Forelimb muscle (tissue), 1 donor: ENCODE measurements around the gene PXYLP1. TPM values are rescaled to one million over a fixed set of nuclear protein-coding genes. Genes with fewer than 3 reads are reported as not detected.

ENCODE experiments used
- DNase-seq: peaks from one replicate; pipeline ENCODE4 v3.0.0-alpha.2; 2013; ENCODE audit warnings: low read depth
- polyA plus RNA-seq: library from polyadenylated mRNA; unstranded; fragments of 120-200 nt; gene quantifications from one replicate; pipeline ENCODE4 v1.2.1, GENCODE V29; 2013; ENCODE audit not compliant: insufficient read length

The PXYLP1 gene
- polyA plus RNA-seq, 1 donor = 19.3 TPM

- DNase-seq = no peak
Observed at GRCh38 chr3:141228395-141228794, 3.2 kb upstream of the PXYLP1 start.

GRCh38 chr3:141229132-141229531, 2.5 kb upstream of the PXYLP1 start:
- no peak for DNase-seq

GRCh38 chr3:141230293-141230692, 1.3 kb upstream of the PXYLP1 start:
- DNase-seq = no peak

- no peak for DNase-seq
Observed at GRCh38 chr3:141231952-141232823, 563 bp downstream of the PXYLP1 start.

GRCh38 chr3:141233457-141234161, 2.0 kb downstream of the PXYLP1 start:
- no peak for DNase-seq

GRCh38 chr3:141234283-141234682, 2.7 kb downstream of the PXYLP1 start:
- no peak for DNase-seq

- DNase-seq = no peak
Observed at GRCh38 chr3:141235661-141236171, 4.1 kb downstream of the PXYLP1 start.

- no peak for DNase-seq
Observed at GRCh38 chr3:141236361-141236760, 4.7 kb downstream of the PXYLP1 start.

GRCh38 chr3:141237701-141238521, 6.3 kb downstream of the PXYLP1 start:
- DNase-seq = no peak

GRCh38 chr3:141239511-141240281, 8.1 kb downstream of the PXYLP1 start:
- no peak for DNase-seq

GRCh38 chr3:141240286-141240685, 8.7 kb downstream of the PXYLP1 start:
- no peak for DNase-seq

GRCh38 chr3:141240687-141241615, 9.3 kb downstream of the PXYLP1 start:
- no peak for DNase-seq

GRCh38 chr3:141241616-141242376, 10.2 kb downstream of the PXYLP1 start:
- DNase-seq = no peak

- no peak for DNase-seq
Observed at GRCh38 chr3:141242377-141243092, 10.9 kb downstream of the PXYLP1 start.

- DNase-seq = no peak
Observed at GRCh38 chr3:141243271-141243707, 11.7 kb downstream of the PXYLP1 start.

GRCh38 chr3:141246224-141246957, 14.8 kb downstream of the PXYLP1 start:
- no peak for DNase-seq

- no peak for DNase-seq
Observed at GRCh38 chr3:141246958-141247301, 15.3 kb downstream of the PXYLP1 start.

GRCh38 chr3:141248064-141248463, 16.4 kb downstream of the PXYLP1 start:
- no peak for DNase-seq
